LNCAP (cell line): ENCODE data around the gene RPF1.

Experiments used
- TF ChIP-seq, protein P1 (sequence below): fragments of 450-650 bp; IDR thresholded peaks from 2 replicates; pipeline ENCODE4 v1.5.1; 2017; ENCODE audit warnings: mild to moderate bottlenecking

RPF1 gene

GRCh38 chr1:84510668-84511067 lies 31.6 kb downstream of the RPF1 start:
- TF ChIP-seq, protein P1, sequence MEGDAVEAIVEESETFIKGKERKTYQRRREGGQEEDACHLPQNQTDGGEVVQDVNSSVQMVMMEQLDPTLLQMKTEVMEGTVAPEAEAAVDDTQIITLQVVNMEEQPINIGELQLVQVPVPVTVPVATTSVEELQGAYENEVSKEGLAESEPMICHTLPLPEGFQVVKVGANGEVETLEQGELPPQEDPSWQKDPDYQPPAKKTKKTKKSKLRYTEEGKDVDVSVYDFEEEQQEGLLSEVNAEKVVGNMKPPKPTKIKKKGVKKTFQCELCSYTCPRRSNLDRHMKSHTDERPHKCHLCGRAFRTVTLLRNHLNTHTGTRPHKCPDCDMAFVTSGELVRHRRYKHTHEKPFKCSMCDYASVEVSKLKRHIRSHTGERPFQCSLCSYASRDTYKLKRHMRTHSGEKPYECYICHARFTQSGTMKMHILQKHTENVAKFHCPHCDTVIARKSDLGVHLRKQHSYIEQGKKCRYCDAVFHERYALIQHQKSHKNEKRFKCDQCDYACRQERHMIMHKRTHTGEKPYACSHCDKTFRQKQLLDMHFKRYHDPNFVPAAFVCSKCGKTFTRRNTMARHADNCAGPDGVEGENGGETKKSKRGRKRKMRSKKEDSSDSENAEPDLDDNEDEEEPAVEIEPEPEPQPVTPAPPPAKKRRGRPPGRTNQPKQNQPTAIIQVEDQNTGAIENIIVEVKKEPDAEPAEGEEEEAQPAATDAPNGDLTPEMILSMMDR, result no peak

- TF ChIP-seq, protein P1, result no peak
Measured at GRCh38 chr1:84524590-84524989, 45.5 kb downstream of the RPF1 start.

- TF ChIP-seq, protein P1, result no peak
Measured at GRCh38 chr1:84525779-84526178, 46.7 kb downstream of the RPF1 start.

- TF ChIP-seq, protein P1, result no peak
Measured at GRCh38 chr1:84538599-84538998, 59.5 kb downstream of the RPF1 start.

GRCh38 chr1:84539972-84540371 lies 60.9 kb downstream of the RPF1 start:
- TF ChIP-seq, protein P1, result no peak

- TF ChIP-seq, protein P1, result no peak
Measured at GRCh38 chr1:84540759-84541158, 61.7 kb downstream of the RPF1 start.

GRCh38 chr1:84541679-84542078 lies 62.6 kb downstream of the RPF1 start:
- TF ChIP-seq, protein P1, result peak; percentile 75
